ENCODE data around the gene MVD.

MVD gene

DNA sequence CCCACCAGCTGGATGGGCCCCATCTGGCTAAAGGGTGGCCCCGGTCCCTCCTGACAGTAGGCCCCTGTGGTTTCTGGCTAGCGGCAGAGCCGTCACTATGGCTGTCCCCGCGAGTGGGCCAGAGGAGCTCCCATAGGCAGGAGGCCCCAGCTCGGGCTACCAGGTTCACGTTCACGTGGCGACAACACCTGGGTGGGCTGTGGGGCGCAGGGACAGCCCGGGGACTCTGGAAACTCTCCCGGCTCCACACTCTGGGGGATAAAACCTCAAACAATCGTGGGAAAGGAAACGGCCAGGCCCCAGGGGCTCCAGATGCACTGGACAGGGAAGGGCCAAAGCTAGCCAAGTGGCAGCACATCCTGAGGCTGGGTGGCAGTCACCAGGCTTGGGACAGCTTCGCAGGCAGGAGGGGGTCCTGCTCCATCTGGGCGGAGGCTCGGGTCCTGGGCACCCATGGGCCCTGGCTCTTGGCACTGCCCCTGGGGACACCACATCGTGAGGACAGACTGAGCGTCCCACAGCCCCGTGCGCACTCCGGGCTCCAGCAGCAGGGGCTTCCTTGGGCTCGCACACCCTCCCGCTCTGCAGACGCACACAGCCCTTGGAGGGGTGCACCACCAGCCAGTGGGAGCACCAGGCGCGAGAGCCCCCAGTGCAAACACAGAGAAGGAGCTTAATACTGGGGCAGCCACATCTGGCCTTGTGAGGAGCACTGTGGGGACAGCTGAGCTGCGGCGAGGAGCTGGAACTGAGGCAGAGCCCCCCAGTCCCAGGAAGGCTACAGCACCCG, 38.9 kb upstream of the MVD start:
- Histone ChIP-seq H3K27ac (no peak overlapping the region), H3K27me3 (ENCODE audit: insufficient read depth, low read depth, severe bottlenecking) (no peaks in the 10 kb centered on the region), H3K36me3 (no peaks in the 10 kb centered on the region; the same call in 1 of the 2 replicates), H3K9me3 (ENCODE audit: severe bottlenecking) (no peaks in the 10 kb centered on the region), H3K4me3 (ENCODE audit: low read depth, low read length) (no peak overlapping the region)
- TF ChIP-seq, protein P1, sequence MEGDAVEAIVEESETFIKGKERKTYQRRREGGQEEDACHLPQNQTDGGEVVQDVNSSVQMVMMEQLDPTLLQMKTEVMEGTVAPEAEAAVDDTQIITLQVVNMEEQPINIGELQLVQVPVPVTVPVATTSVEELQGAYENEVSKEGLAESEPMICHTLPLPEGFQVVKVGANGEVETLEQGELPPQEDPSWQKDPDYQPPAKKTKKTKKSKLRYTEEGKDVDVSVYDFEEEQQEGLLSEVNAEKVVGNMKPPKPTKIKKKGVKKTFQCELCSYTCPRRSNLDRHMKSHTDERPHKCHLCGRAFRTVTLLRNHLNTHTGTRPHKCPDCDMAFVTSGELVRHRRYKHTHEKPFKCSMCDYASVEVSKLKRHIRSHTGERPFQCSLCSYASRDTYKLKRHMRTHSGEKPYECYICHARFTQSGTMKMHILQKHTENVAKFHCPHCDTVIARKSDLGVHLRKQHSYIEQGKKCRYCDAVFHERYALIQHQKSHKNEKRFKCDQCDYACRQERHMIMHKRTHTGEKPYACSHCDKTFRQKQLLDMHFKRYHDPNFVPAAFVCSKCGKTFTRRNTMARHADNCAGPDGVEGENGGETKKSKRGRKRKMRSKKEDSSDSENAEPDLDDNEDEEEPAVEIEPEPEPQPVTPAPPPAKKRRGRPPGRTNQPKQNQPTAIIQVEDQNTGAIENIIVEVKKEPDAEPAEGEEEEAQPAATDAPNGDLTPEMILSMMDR (IDR thresholded peaks at IDR 0.05; ENCODE audit: low read depth, low read length), result no peak
- no peak for DNase-seq

DNA sequence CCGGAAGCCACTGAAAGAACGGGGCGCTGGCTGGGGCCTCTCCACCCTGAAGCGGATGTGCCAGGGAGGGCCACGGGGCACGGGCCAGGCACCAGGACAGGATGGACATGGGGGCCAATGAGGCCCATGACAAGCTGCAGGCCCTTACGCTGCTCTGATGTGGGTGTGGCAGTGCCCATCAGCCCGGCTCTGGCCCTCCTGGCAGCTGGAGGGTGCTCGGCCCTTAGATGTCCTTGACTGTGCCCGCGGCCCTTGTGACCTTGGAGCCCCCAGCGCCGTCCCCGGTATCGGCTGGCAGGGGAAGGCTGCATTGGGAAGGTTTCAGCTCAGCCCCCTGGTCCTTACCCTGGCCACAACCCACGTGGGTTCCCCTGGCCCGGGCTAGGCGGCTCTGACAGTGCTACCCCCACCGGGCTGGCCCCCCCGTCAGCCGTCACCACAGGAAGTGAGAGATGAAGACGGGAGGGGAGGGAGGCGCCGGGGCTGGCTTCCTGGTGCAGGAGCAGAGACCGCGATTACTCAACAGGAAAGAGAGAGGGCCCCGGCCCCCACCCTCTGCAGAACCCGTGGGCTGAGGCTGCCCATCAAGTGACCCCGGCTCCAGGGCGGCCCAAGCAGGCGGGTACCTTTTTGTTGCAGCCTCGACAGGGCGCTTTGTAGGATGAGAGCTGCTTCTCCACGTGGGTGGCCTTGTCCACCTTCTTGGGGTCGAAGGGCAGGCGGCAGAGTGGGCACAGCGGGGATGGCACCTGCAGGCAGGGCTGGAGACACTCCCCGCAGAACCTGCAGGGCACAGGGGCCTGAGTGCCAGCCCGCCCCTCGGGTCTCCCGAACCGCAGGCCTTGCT, 38.0 kb upstream of the MVD start:
- Histone ChIP-seq H3K4me3 (ENCODE audit: low read depth, low read length) (no peak overlapping the region), H3K36me3 (no peaks in the 10 kb centered on the region; the same call in 1 of the 2 replicates), H3K27me3 (ENCODE audit: insufficient read depth, low read depth, severe bottlenecking) (no peaks in the 10 kb centered on the region), H3K9me3 (ENCODE audit: severe bottlenecking) (no peaks in the 10 kb centered on the region), H3K27ac (no peak overlapping the region)
- TF ChIP-seq, protein P1 (IDR thresholded peaks at IDR 0.05; ENCODE audit: low read depth, low read length), result no peak
- no peak for DNase-seq

DNA sequence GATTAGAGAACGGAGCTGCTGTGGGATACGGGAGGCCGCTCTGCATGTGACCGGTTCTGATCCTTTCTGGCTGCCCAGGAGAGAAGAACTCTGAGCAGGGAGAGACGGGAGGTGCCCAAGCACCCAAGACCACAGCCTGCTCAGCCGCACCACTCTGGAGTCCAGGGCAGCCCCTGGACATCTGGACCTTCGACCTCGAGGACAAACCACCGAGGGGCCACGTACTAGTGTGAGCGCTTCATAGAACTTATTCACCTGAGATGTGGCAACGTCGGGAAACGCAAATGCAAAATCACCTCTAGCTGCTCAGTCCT, 37.4 kb upstream of the MVD start:
- H3K36me3 ChIP-seq, result no peaks in the 10 kb centered on the region; the same call in 1 of the 2 replicates
- H3K4me3 ChIP-seq (ENCODE audit: low read depth, low read length), result no peak overlapping the region
- H3K27ac ChIP-seq, result no peak overlapping the region
- H3K9me3 ChIP-seq (ENCODE audit: severe bottlenecking), result no peaks in the 10 kb centered on the region
- TF ChIP-seq, protein P1 (IDR thresholded peaks at IDR 0.05; ENCODE audit: low read depth, low read length), result no peak
- DNase-seq, result no peak
- H3K27me3 ChIP-seq (ENCODE audit: insufficient read depth, low read depth, severe bottlenecking), result no peaks in the 10 kb centered on the region

DNA sequence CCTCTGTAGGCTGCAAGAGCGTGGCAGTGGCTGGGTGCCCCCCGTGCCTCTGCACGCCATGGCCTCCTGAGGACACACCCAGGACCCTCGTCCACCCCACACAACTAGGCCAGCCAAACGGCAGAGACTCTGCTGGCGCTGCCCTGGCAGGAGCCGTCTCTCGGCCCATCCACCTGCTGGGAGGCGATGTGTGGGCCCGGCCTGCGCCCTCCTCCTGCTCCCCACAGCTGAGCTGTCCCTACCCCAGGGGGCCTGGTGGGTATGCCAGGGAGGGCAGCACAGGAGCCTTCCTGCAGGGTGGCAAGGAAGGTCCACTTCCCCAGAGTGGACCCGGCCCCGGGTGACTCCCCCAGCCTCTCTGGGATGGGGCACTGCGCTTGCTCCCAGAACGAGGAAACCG, 36.3 kb upstream of the MVD start:
- Histone ChIP-seq H3K36me3 (no peaks in the 10 kb centered on the region; the same call in 1 of the 2 replicates), H3K4me3 (ENCODE audit: low read depth, low read length) (no peak overlapping the region), H3K27me3 (ENCODE audit: insufficient read depth, low read depth, severe bottlenecking) (no peaks in the 10 kb centered on the region), H3K9me3 (ENCODE audit: severe bottlenecking) (no peaks in the 10 kb centered on the region), H3K27ac (no peak overlapping the region)
- DNase-seq, result no peak
- TF ChIP-seq, protein P1 (IDR thresholded peaks at IDR 0.05; ENCODE audit: low read depth, low read length), result no peak

DNA sequence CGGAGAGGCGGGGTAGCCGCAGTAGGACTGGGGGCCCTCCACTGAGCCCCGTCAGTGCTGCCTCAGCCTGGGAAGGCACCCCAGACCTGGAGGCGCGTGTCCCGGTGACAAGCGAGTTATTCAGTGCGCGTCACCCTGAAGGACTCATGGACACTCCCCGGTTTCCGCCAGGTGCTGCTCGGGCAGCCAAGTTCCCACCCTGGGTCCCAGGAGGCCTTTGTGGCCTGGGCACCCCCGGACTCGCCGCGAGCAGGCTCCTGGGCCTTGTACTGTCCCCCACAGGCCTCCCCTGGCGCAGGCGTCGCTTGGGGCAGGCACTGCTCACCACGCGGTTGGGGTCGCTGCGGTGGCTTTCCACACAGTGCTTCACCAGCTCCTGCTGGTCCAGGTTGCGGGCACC, 35.8 kb upstream of the MVD start:
- Histone ChIP-seq H3K27me3 (ENCODE audit: insufficient read depth, low read depth, severe bottlenecking) (no peaks in the 10 kb centered on the region), H3K27ac (no peak overlapping the region), H3K36me3 (no peaks in the 10 kb centered on the region; the same call in 1 of the 2 replicates), H3K9me3 (ENCODE audit: severe bottlenecking) (no peaks in the 10 kb centered on the region), H3K4me3 (ENCODE audit: low read depth, low read length) (no peak overlapping the region)
- TF ChIP-seq, protein P1 (IDR thresholded peaks at IDR 0.05; ENCODE audit: low read depth, low read length), result no peak
- no peak for DNase-seq

Data from WERI-Rb-1 (cell line).